Testis (tissue), 2 donors: Measurements from ENCODE around the gene INPP5F.

Experiments
- CTCF ChIP-seq, 3 experiments: fragments of 450-650 bp in 2 of 3; fragments of 200-600 bp in 1 of 3; sonication (generic) in 1 of 3; IDR thresholded peaks; one replicate each; pipeline ENCODE4 v1.5.1; 2016 to 2019; ENCODE audit warnings: antibody characterized with exemption in 3 of 3, mild to moderate bottlenecking in 2 of 3, moderate library complexity in 1 of 3
- POLR2A ChIP-seq: fragments of 450-650 bp; IDR thresholded peaks from one replicate; pipeline ENCODE4 v1.6.1; 2017; ENCODE audit warnings: antibody characterized with exemption, mild to moderate bottlenecking, moderate library complexity

DNA sequence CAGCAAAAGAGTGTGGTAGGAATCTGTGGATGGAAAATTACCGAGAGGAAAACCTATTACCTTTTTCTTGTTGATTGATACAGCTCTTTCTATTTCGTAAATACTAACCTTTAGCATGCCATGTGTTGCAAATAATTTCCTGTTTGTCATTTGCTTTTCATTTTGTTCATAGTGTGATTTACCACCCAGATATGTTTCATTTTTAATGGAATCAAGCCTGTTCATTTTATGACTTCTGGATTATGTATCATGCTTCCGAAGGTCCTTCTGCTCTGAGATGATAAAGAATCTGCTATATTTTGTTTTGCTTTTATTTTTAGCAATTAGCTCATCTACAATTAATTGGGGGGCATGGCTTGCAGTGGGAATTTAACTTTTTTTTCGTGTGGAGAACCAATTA lies 46.5 kb downstream of the INPP5F start:
- TF ChIP-seq CTCF (IDR thresholded peaks at IDR 0.05) = no peak
- TF ChIP-seq POLR2A = no peak
